Measurements from ENCODE around the gene SGCE. TPM values are rescaled to one million over a fixed set of nuclear protein-coding genes. Genes with fewer than 3 reads are reported as not detected.

The SGCE gene, protein sequence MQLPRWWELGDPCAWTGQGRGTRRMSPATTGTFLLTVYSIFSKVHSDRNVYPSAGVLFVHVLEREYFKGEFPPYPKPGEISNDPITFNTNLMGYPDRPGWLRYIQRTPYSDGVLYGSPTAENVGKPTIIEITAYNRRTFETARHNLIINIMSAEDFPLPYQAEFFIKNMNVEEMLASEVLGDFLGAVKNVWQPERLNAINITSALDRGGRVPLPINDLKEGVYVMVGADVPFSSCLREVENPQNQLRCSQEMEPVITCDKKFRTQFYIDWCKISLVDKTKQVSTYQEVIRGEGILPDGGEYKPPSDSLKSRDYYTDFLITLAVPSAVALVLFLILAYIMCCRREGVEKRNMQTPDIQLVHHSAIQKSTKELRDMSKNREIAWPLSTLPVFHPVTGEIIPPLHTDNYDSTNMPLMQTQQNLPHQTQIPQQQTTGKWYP
- total RNA-seq = 56.3 and 57.5 TPM in 2 replicates

GRCh38 chr7:94655848-94656657 lies at the start of gene SGCE:
TSS of gene SGCE (minus strand) at chr7:94656133. CDS start at chr7:94656098, 35 bp downstream.

Other genes with a start within 250 kb of the SGCE start
- 5.5 and 9.1 TPM in 2 replicates for gene CASD1, start 146.3 kb downstream of the SGCE start, total RNA-seq

All from bronchus fibroblast of lung (primary cell).